ENCODE data around the gene NDUFAF8.

The NDUFAF8 gene

DNA sequence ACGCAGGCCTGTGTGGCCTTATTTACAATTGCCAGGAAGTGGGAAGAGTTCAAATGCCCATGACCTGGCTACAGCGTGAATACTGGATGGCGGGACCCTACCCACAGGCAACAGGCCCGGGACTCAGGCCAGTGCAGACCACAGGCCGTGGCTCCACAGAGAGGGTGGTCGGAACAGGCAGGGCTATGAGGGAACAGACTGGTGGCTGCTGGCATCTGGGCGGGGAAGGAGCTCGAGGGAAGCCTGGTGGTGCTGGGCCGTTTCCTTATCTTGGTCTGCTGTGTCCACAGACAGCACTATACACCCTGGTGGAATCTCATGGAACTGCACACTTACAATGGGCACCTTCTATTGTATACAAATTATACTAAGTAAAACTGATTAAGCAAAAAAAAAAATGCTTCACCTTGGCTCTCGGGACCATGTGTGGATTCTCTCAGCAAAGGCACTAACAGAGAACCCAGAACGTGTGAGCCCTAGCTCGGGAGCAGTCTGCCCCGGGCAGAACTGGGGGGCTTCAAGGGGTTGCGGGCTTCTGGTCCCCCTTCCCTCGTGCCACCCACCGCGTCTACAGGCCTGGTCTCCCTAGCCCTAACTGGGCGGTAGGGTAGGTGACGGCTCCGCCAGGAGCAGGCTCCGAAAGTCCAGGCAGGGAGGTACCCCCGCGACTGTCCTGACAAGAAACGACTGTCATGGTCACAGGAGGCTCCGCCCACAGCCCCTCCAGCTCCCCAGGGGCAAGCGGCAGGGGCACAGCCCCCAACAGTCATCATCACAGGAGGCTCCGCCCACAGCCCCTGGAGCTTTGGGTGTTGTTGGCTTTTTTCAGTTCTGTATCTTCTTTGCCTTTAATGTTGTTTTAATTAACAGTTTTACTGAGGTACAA is 38.2 kb upstream of the NDUFAF8 start:
- no peak for DNase-seq (ENCODE audit: low read depth)

DNA sequence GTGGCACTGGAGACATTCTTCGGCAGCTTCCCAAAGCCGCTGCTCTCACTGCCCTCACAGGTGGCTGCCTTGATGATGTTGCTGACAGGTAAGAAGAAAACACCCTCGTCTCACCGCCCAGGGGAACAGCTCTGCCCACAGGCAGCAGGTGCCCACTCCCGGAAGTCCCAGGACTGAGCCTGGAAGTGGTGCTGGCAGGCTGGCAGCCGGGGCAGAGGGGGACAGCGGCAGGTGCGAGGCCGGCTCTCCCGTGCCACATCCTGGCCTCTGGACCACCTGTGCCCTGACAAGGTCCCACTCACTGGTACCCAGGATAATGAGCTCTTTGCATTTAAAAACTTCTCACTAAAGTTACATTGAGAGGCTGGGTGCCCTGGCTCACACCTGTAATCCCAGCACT is 36.8 kb upstream of the NDUFAF8 start:
- DNase-seq (ENCODE audit: low read depth) = no peak

DNA sequence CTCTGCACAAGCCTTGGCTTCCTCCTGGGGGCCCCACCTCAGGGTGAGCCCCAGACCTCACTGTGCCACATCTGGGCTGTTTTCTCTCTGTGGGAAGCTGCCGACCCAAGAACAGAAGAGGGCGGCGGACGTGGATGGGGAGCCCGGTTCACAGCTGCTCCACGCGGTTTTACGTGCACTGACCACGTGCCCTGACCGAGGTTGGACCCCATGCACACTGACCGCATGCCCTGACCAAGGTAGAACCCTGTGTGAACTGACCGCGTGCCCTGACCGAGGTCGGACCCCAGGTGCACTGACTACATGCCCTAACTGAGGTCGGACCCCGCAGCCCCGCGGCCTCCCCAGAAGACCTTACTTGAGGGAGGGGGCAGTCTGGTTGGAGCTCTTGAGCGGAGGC is 36.0 kb upstream of the NDUFAF8 start:
- no peak for DNase-seq (ENCODE audit: low read depth)

DNA sequence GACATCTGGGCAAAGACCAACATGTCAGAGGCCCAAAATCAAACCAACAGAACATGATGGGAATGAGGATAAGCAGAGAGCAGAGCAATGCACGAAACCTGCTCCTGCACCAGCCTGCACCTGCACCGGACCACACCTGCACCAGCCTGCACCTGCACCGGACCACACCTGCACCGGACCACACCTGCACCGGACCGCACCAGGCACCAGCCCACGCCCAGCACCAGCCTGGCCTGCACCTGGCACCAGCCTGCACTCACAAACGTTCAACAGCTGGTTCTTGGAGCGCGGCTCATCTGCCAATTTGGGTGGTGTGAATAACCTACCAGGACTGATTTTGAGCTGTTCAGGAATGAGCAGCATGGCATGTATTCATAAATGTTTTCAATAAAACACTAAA is 34.5 kb upstream of the NDUFAF8 start:
- no peak for DNase-seq (ENCODE audit: low read depth)

DNA sequence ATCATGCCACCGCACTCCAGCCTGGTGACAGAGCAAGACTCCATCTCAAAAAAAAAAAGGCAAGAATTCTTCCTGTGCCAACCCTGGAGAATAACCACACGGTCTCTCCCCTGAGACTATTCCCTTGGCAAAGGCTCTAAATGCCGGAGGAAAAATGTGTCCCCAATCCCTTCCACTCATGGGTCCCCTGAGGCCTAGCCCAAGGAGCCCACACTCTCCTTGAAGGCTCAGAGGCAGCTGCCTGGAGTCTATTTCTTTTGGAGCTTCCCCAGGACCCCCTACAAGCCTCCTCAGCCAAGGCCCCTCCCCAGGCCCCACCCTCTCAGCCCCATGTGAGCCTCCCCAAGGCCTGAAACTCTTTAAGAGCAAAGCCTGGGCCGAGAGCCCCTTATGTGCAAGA is 33.0 kb upstream of the NDUFAF8 start:
- no peak for DNase-seq (ENCODE audit: low read depth)

DNA sequence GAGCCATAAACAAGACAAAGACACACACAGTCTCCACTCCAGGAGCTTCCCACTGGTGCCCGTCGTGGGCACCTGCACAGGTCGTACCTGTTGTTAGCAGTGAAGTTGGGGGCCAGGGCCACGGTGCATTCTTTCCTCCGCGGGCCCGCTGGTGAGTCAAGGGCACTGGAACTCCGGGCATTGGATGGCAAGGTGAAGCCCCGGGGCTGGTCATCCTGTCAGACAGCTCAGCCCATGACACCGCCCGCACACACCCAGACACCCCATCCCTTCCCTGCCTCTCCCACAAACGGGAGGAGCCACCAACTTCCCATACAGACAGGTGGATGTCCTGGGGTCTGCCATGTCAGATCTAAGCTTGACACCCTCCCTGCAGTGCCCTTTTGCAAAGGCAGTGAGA is 32.5 kb upstream of the NDUFAF8 start:
- DNase-seq (ENCODE audit: low read depth) = no peak

DNA sequence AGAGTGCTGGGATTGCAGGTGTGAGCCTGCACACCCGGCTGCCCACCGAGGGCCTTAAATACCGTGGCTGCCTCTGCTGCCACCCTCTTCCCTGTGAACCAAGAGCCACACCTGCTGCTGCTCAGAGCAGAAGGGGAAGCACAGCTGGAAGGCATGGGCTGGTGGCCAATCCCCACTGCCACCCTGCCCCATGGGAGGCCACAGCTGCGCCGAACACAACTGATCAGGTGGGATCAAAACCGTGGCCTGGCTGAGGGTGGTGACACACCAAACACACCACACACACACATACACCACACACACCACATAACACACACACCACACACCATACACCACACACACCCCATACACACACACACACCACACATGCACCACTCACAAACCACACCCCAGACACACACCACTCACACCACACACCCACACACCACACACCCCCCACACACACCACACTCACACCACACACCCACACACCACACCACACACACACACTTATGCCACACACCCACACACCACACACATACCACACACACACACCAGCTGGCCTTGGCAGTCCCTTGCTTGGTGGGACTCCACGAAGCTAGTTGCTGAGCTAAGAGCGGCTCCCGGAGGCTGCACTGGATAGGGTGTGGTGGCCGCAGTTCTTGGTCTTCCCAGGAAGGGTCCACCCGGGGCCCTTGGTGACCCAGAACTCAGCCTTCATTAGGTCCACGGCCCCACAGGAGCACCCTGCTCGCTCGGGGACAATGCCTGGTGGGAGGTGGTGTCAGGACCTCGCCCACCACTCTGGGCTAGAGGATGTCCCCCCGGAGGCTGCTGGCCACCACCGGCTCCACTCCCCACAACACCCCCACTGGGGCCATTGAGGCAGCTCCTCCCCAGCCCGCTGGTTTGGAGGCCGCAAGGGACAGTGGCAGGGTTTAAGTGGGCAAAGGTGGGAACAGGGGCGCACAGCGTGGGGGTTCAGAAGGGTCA is 31.2 kb upstream of the NDUFAF8 start:
- no peak for DNase-seq (ENCODE audit: low read depth)

DNA sequence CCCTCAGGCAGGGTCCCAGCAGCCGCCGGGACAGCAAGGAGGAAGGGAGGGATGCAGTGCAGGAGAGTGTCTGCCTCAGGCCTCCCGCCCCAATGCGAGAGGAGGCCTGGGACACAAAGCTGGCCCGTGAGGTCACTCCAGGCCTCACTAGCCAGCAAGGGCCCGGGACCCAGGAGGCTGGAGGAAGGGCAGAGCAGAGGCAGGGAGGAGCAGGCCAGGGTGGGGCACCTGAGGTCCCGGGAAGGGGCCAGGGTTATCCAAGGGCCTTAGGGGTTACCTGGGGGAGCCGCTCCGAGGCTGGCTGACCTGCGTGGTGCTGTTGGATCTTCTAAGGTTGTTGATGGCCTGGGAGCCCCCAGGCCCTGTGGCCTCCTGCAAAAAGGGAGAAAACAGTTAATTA is 30.5 kb upstream of the NDUFAF8 start:
- no peak for DNase-seq (ENCODE audit: low read depth)

DNA sequence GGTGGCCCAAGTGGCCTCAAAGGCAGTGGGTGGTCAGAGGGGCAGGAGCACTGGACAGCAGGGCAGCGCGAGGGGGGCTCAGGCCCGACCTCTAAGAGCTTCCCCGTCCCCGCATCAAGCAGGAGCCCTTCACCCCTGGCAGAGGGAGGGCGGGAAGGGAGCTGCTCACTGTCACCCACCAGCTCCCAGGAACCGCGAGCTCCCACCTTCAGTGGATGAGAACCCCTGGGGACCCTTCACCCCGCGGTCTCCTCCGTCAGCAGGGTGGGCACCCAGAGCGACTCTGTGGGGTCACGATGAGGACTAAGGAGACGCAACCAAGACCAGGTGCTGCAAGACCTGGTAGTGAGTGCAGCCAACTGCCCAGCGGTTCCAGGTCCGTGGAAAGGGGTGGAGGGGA is 30.0 kb upstream of the NDUFAF8 start:
- no peak for DNase-seq (ENCODE audit: low read depth)

DNA sequence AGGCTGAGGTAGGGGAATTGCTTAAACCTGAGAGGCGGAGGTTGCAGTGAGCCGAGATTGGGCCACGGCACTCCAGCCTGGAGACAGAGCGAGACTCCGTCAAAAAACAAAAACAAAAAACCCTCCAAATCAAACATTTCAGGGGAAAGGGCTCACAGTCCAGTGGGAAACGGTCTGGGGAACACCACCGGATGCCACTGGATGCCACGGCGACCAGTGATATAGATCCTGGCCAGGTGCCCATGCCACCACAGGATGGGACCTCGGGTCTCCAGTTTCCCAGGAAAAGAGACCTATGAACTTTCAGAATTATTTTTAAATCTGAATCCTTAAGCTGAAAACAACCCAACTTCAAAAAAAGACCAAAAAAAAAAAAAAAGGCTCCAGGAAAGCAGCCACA is 28.7 kb upstream of the NDUFAF8 start:
- DNase-seq (ENCODE audit: low read depth) = no peak

DNA sequence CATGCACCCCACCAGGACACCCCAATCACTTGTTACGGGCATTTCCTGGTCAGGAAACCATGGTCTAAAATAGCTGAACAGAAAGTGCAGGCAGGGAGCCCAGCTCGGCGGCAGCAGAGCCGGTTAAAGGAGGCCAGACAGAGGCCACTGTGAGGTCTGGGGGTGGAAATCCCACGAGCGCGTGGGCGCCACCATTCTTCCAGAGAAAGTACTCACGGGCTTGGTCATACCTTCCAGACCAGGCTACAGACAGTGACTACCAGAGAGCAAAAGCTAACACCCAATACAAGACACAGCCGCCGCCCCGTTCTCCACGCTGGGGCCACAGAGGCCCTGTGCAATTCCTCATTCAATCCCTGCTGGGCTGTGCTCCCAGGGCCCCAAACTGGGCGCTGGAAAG is 28.2 kb upstream of the NDUFAF8 start:
- DNase-seq (ENCODE audit: low read depth) = no peak

DNA sequence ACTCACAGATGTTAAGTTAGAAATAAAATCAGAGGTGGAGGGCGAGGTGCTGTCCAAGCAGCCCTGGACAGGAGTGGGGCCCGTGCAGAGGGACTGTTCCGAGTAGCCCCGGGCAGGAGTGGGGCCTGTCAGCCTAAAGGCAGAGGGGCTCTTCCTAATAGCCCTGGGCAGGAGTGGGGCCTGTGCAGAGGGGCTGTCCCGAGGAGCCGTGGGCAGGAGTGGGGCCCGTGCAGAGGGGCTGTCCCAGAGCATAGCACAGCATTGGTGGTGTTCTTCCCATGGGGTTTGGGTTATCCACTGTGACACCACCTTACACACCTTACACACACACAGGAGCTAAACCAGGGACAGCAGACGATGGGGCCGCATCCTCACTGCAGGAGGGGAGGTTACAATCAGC is 26.8 kb upstream of the NDUFAF8 start:
- DNase-seq (ENCODE audit: low read depth) = no peak

DNA sequence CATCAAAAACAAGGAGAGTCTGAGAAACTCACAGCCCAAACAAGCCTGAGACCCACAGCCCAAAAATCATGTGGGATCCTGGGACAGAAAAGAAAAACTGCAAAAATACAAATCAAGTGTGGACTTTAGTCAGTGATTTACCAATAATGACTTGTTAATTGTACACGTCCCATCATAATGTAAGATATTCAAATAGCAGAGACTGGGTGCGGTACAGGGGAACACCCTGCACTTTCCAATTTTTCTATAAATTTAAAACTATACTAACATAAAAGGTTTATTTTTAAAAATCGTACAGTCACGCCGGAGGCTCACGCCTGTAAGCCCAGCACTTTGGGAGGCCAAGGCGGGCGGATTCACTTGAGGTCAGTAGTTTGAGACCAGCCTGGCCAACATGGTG is 25.1 kb upstream of the NDUFAF8 start:
- no peak for DNase-seq (ENCODE audit: low read depth)

DNA sequence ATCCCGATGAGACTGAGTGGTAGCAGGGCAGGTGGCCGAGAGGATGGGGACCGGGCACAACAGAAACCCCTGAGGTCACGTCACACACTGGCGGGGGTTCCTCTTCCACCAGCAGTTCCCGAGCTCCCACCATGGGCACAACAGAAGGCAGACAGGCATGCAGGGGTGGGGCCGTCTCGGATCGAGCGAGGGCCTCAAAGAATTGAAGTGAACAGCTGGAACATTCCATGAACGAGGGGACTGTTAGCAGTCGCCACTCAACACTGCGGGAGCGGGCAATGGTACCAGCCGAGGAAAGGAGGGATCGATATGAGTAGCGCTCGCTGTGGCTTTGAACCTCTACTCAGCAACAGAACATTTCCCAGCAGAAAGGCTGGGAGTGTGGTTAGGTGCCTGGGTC is 21.6 kb upstream of the NDUFAF8 start:
- DNase-seq (ENCODE audit: low read depth) = no peak

DNA sequence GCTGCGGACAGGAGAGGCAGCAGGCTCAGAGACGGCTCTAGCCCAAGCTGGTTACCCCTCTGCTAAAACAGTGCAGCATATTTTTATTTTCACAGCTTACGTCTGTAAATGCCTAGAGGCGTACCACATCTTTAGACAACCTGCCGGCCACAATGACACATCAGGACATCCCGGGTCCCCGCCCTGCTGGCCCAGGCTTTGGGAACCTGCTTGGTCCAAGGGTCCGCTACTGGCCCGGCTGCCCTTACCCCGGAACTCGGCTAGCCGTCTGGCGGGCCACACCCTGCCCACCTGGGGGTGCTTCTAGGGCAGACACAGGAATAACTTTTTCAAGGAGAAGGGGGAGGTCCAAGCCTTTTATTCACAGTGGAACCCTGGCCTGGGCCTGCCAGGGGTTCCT is 20.7 kb upstream of the NDUFAF8 start:
- no peak for DNase-seq (ENCODE audit: low read depth)

DNA sequence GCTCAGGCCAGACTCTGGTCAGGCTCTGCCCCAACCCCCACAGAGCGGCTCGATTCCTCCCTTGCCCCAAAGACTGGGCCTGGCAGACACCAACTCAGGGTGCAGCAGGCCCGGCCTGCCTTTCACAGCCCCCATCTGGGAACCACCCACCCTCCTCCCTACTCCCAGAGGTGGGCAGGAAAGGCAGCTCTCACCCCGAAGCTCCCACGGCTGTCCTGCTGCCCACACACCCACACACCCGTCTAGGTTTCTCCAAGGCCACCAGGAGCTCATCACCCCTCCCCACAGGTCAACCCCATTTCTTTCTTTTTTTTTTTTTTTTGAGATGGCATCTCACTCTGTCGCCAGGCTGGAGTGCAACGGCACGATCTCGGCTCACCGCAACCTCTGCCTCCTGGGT is 20.1 kb upstream of the NDUFAF8 start:
- no peak for DNase-seq (ENCODE audit: low read depth)

DNA sequence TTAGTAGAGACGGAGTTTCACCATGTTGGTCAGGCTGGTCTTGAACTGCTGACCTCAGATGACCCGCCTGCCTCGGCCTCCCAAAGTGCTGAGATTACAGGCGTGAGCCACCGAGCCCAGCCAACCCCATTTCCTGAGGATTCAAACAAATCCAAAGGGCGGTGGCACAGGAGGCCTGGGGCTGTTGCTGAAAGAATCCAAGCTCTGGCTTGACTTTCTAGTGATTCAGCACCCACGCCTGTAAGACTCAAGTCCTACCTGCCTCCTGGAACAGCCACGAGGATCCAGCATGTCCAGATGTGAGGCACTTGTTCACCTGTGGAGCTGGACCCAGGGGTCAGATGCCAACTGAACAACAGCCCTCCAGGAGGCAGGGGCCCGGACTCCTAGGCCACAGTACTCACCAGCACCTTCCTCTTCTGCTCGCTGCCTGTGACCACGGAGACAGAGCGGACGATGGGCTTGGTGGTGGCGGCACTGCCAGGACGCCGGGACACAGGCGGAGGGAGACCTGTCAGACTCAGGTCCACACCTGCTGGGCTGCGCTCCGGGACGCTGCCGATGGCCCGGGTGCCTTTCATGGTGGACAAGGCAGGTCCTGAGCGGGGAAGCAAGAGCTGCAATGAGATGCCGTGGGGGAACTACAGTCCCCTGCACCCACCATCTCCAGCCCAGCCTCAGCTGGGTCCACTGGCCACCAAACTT is 19.5 kb upstream of the NDUFAF8 start:
- DNase-seq (ENCODE audit: low read depth) = no peak

DNA sequence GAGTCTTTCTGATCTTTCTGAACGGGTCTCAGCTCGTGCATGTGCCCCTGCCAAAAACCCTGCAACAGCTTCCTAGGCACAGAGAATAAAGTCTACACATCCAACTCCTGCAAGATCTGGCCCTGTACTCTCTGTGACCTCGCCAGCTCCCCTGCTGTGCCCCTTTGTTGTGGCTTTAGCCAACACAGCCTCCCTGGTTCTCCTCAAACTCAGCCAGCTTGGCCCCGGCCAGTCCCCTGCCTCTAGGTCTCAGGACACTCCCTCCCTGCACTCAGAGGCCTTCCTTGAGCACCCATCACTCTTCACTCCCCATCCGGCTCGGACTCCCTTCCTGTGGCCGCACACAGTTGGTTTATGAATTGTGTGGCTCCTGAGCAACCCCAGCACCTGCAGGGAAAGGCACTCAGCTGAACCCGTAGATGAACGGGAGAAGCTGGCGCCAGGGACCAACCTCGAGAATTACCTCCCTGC is 17.7 kb upstream of the NDUFAF8 start:
- DNase-seq (ENCODE audit: low read depth) = no peak

DNA sequence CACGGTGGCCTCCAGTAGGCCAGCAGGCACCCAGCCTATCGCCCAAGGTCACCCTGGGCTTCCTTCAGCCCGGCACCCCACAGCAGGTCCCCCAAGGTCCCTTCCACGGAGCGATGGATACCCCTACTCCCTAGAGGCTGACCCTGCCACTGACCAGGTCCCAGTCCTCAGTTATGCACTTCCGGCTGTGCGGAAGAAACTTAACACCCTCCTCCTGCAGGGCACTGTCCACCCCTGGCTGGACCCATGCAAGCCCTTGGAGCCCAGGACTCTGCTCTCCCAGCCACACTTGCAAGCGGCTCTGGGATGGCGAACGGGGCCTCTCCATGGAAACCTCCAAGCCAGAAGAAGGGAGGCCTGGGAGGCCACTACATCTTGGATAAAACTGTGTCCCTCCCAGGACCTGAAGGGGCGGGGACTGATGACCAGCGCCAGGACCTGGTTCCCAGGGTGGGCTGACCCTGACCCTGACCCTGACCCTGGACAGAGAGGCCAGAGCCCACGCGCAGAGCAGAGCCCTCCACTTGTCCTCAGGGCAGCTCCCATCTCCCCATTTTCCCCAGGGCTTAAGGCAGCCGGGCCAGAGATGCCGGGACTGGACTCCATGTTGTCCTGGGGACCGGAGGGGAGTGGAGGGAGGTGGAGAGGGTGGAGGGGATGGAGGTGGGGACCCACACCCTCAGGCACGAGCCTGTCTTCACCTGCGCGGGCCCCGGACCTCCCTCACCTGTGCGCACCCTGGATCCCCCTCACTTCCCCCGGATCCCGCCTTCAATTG is 17.1 kb upstream of the NDUFAF8 start:
- DNase-seq (ENCODE audit: low read depth) = no peak

DNA sequence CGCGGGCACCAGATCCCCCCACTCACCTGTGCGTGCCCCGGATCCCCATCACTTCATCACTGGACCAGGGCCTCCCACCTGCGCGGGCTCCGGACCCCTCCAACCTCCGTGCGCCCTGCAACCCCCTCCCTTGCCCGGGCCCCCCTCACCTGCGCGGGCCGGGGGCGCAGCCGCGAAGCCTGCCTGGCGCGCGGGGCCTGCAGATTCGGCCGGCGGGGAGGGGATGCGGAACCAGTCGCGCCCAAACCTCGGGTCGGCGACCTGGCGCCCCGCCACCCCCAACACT is 16.6 kb upstream of the NDUFAF8 start:
- DNase-seq (ENCODE audit: low read depth) = no peak

DNA sequence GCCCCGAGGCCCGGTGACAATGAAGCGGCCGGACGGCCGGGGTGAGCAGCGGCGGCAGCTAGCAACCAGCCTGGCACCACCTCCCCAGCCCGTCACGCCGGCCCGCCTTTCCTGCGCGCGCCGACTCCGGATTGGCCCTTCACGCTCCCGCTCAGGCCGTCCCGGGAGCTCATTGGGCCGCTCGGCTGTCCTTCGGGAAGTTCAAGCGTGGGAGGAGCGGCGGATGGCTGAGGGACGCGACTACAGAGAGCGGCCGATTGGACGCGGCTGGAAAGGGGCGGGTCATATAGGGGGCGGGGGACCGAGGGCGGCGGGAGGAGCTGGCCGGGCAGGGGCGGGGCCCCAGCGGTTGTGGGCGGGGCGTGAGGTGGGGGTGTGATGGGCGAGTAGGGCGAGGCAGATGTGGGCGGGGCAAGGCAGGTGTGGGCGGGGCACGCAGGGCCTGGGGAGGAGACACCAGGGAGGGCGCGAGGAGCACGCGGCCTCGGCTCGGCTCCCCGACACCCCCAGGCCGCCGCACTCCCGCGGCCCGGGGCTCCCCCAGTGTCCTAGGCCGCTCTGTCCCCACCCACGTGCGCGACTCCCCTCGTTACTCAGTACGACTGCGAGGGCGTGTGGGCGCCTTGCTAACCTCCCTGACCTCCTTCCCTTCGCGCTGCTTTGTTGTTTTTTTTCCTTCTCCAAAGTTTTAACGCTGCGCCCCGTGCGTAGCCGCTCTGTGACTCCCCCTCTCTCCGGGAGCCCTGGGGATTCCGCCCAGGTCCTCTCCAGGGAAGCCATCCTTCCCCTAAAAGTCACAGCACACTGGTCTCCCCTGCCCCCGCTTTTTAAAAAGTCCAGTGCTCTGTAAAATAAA is 16.0 kb upstream of the NDUFAF8 start, which contains the start of gene CEP131:
Gene CEP131 (minus strand): TSS at position 60 of the 856 bp plus-strand sequence. CDS start 2,909 bp downstream, outside the sequence.
- DNase-seq (ENCODE audit: low read depth) = peak; percentile 100
